SK-N-SH treated with all-trans-retinoic acid at 6 μM for 48 hours (cell line): Measurements from ENCODE around the gene DOC2A.

ENCODE experiments used
- ATAC-seq: fragments of 200-7000 bp; cut with Tn5 transposase; 3 replicates; pipeline ENCODE4 v1.9.1; 2020; ENCODE audit warnings: mild to moderate bottlenecking, moderate library complexity
- ARNTL ChIP-seq: fragments of 450-650 bp; formaldehyde crosslinking; IDR thresholded peaks from 2 replicates; pipeline ENCODE4 v1.5.0; 2020; ENCODE audit warnings: low read depth, mild to moderate bottlenecking, moderate library complexity, borderline replicate concordance
- BACH2 ChIP-seq: fragments of 250-450 bp; sonication (Bioruptor Pico); IDR thresholded peaks from 2 replicates; pipeline ENCODE4 v1.9.0; 2021; ENCODE audit warnings: mild to moderate bottlenecking, borderline replicate concordance
- CREB5 ChIP-seq: fragments of 250-450 bp; sonication (Bioruptor Pico); IDR thresholded peaks from 2 replicates; pipeline ENCODE4 v1.5.1; 2020; ENCODE audit warnings: low read depth, mild to moderate bottlenecking, moderate library complexity
- CSDC2 ChIP-seq: fragments of 250-450 bp; sonication (Bioruptor Pico); IDR thresholded peaks from 2 replicates; pipeline ENCODE4 v1.5.0; 2020; ENCODE audit warnings: mild to moderate bottlenecking, moderate library complexity
- ESRRG ChIP-seq: fragments of 250-450 bp; sonication (Bioruptor Pico); IDR thresholded peaks from 2 replicates; pipeline ENCODE4 v1.6.1; 2021; ENCODE audit warnings: mild to moderate bottlenecking
- ISL1 ChIP-seq: fragments of 250-450 bp; sonication (Bioruptor Pico); IDR thresholded peaks from 2 replicates; pipeline ENCODE4 v2.1.2; 2022; ENCODE audit warnings: mild to moderate bottlenecking, moderate library complexity
- POU6F1 ChIP-seq: fragments of 250-450 bp; sonication (Bioruptor Pico); IDR thresholded peaks from 2 replicates; pipeline ENCODE4 v1.8.0; 2021; ENCODE audit warnings: low read depth, mild to moderate bottlenecking, moderate library complexity, borderline replicate concordance
- PPARA ChIP-seq: fragments of 250-450 bp; sonication (Bioruptor Pico); IDR thresholded peaks from 2 replicates; pipeline ENCODE4 v1.5.0; 2020; ENCODE audit warnings: mild to moderate bottlenecking, borderline replicate concordance
- SNAI2 ChIP-seq: fragments of 250-450 bp; sonication (Bioruptor Pico); IDR thresholded peaks from 2 replicates; pipeline ENCODE4 v1.5.0; 2020; ENCODE audit warnings: mild to moderate bottlenecking, moderate library complexity
- TCF4 ChIP-seq: fragments of 250-450 bp; sonication (Bioruptor Pico); IDR thresholded peaks from 2 replicates; pipeline ENCODE4 v1.8.0; 2021; ENCODE audit warnings: mild to moderate bottlenecking, moderate library complexity, borderline replicate concordance
- TOX ChIP-seq: fragments of 250-450 bp; sonication (Bioruptor Pico); IDR thresholded peaks from 2 replicates; pipeline ENCODE4 v1.8.0; 2021; ENCODE audit warnings: mild to moderate bottlenecking, moderate library complexity, borderline replicate concordance
- TSHZ2 ChIP-seq: fragments of 250-450 bp; sonication (Bioruptor Pico); IDR thresholded peaks from 2 replicates; pipeline ENCODE4 v1.5.0; 2020; ENCODE audit warnings: mild to moderate bottlenecking, moderate library complexity
- ZFP3 ChIP-seq: fragments of 250-450 bp; sonication (Bioruptor Pico); IDR thresholded peaks from 2 replicates; pipeline ENCODE4 v1.5.0; 2020; ENCODE audit warnings: mild to moderate bottlenecking, moderate library complexity
- ZFP30 ChIP-seq: fragments of 450-650 bp; formaldehyde crosslinking; IDR thresholded peaks from 2 replicates; pipeline ENCODE4 v1.5.0; 2022; ENCODE audit warnings: mild to moderate bottlenecking, moderate library complexity
- ZNF565 ChIP-seq: fragments of 450-650 bp; formaldehyde crosslinking; conservative IDR thresholded peaks from 2 replicates; pipeline ENCODE4 v1.5.0; 2020; ENCODE audit warnings: low read depth, mild to moderate bottlenecking, moderate library complexity
- ZNF70 ChIP-seq: fragments of 450-650 bp; formaldehyde crosslinking; IDR thresholded peaks from 2 replicates; pipeline ENCODE4 v1.5.0; 2020; ENCODE audit warnings: mild to moderate bottlenecking, moderate library complexity
- ZNF8 ChIP-seq: fragments of 450-650 bp; formaldehyde crosslinking; IDR thresholded peaks from 2 replicates; pipeline ENCODE4 v1.5.0; 2020; ENCODE audit warnings: mild to moderate bottlenecking, moderate library complexity
- TF ChIP-seq, protein P1 (sequence below): fragments of 250-450 bp; sonication (Bioruptor Pico); IDR thresholded peaks from 2 replicates; pipeline ENCODE4 v1.5.1; 2021; ENCODE audit warnings: mild to moderate bottlenecking, moderate library complexity
- TF ChIP-seq, protein P2 (sequence below): fragments of 250-450 bp; sonication (Bioruptor Pico); IDR thresholded peaks from 2 replicates; pipeline ENCODE4 v1.8.0; 2020; ENCODE audit warnings: mild to moderate bottlenecking, moderate library complexity, borderline replicate concordance

DOC2A gene

DNA sequence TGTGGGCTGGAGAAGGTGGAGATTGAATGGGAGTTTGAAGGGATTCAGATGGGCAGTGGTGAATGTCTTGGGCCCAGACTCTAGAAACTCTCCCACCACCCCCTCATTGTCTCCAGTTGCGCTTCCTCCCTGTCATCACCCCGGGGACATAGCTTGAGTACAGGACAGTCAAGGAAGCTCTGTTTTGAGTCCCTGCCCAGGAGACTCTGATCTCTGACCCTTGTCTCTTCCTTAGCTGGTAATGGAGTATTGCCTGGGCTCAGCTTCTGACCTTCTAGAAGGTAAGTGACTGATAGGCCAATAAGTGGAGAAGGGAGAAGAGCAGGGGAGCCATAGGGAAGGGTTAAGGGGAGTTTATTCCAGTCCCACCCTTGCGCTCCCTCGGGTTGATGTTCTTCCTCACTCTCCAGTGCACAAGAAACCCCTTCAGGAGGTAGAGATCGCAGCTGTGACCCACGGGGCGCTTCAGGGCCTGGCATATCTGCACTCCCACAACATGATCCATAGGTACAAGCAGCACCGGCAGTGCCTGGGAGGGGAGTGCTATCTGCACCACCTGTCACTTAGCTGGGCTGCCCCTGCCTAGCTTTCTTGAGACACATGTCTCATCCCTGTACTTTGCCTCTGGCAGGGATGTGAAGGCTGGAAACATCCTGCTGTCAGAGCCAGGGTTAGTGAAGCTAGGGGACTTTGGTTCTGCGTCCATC lies 32.1 kb downstream of the DOC2A start:
- no peak for TF ChIP-seq SNAI2 (CRISPR knock-in tag)
- TF ChIP-seq ZFP3 (CRISPR knock-in tag): no peak
- TF ChIP-seq ISL1 (CRISPR knock-in tag): no peak
- TF ChIP-seq ZNF8: no peak
- TF ChIP-seq ARNTL (CRISPR knock-in tag): no peak
- no peak for TF ChIP-seq ZFP30 (CRISPR knock-in tag)
- TF ChIP-seq TCF4 (CRISPR knock-in tag): no peak
- no peak for TF ChIP-seq ZNF565 (CRISPR knock-in tag)
- TF ChIP-seq, protein P1, sequence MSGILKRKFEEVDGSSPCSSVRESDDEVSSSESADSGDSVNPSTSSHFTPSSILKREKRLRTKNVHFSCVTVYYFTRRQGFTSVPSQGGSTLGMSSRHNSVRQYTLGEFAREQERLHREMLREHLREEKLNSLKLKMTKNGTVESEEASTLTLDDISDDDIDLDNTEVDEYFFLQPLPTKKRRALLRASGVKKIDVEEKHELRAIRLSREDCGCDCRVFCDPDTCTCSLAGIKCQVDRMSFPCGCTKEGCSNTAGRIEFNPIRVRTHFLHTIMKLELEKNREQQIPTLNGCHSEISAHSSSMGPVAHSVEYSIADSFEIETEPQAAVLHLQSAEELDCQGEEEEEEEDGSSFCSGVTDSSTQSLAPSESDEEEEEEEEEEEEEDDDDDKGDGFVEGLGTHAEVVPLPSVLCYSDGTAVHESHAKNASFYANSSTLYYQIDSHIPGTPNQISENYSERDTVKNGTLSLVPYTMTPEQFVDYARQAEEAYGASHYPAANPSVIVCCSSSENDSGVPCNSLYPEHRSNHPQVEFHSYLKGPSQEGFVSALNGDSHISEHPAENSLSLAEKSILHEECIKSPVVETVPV (CRISPR knock-in tag): no peak
- no peak for TF ChIP-seq CREB5
- ATAC-seq: no peak

GRCh38 chr16:29978081-29978480 lies 32.7 kb downstream of the DOC2A start:
- no peak for TF ChIP-seq ESRRG
- TF ChIP-seq POU6F1: no peak
- TF ChIP-seq ZNF8: no peak
- no peak for TF ChIP-seq ZFP3 (CRISPR knock-in tag)
- no peak for TF ChIP-seq ZNF565 (CRISPR knock-in tag)
- TF ChIP-seq, protein P2, sequence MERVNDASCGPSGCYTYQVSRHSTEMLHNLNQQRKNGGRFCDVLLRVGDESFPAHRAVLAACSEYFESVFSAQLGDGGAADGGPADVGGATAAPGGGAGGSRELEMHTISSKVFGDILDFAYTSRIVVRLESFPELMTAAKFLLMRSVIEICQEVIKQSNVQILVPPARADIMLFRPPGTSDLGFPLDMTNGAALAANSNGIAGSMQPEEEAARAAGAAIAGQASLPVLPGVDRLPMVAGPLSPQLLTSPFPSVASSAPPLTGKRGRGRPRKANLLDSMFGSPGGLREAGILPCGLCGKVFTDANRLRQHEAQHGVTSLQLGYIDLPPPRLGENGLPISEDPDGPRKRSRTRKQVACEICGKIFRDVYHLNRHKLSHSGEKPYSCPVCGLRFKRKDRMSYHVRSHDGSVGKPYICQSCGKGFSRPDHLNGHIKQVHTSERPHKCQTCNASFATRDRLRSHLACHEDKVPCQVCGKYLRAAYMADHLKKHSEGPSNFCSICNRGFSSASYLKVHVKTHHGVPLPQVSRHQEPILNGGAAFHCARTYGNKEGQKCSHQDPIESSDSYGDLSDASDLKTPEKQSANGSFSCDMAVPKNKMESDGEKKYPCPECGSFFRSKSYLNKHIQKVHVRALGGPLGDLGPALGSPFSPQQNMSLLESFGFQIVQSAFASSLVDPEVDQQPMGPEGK (CRISPR knock-in tag): no peak
- no peak for TF ChIP-seq CREB5
- TF ChIP-seq TCF4 (CRISPR knock-in tag): no peak
- TF ChIP-seq TOX (CRISPR knock-in tag): no peak
- TF ChIP-seq SNAI2 (CRISPR knock-in tag): no peak
- no peak for TF ChIP-seq ZNF70 (CRISPR knock-in tag)
- TF ChIP-seq, protein P1 (CRISPR knock-in tag): no peak
- TF ChIP-seq ARNTL (CRISPR knock-in tag): no peak
- no peak for TF ChIP-seq ZFP30 (CRISPR knock-in tag)
- TF ChIP-seq PPARA (CRISPR knock-in tag): no peak
- no peak for TF ChIP-seq CSDC2 (CRISPR knock-in tag)
- TF ChIP-seq BACH2 (CRISPR knock-in tag): no peak
- TF ChIP-seq TSHZ2 (CRISPR knock-in tag): no peak
- ATAC-seq: no peak
